Stimulated activated CD4-positive, alpha-beta T cell treated with anti-CD3 and anti-CD28 coated beads, Interleukin-4, amount 100 ng/mL, for 48 hours (primary cell): ENCODE results near the gene HSP90AA1.
"Not testable (repeated sequence)": the region's sequence is repeated elsewhere in the genome, so short reads cannot be mapped to it uniquely, and the experiment has no call there.

Experiments used
- DNase-seq, 2 donors: peaks; one replicate each; pipeline ENCODE4 v3.0.0-alpha.2; 2020; ENCODE audit warnings: low read depth in 2 of 2

HSP90AA1 gene

DNA sequence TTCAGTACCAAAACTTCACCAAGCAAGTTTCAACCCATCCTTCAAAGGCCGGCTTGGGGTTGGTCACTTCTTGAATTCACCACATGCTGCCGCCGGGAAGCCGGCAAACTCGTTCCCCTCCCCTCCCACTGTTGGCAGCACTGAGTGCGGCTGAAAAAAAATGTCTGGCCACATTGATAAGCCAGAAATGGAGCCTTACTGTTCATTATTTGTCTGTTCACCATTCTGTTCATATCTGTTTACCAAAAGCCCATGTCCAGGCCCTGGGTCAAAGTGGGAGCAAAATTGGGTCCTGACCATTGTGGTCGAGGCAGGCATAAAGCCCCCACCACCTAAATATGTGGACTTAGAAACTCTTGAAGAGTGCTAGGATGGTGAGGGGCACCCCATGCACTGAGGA is 7.3 kb upstream of the HSP90AA1 start:
- no peak for DNase-seq

GRCh38 chr14:102092806-102093205 is 6.0 kb upstream of the HSP90AA1 start:
- no peak for DNase-seq

DNA sequence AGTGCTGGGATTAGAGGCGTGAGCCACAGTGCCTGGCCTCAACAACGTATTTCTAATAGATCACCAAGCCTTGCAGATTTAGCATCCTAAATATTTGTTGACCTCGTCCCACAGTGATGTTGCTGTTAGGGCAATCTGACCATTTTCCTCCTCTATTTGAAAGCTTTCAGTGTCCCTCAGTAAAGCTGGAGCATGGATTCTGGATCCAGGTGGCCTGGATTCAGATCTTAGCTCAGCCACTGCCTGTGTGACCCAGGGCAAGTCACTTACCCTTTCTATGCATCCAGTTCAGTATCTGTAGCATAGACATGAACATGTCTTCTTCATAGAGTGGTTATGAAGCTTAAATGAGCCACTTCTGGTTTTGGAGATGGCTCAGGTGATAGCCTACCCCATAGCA is 3.9 kb upstream of the HSP90AA1 start:
- no peak for DNase-seq

DNA sequence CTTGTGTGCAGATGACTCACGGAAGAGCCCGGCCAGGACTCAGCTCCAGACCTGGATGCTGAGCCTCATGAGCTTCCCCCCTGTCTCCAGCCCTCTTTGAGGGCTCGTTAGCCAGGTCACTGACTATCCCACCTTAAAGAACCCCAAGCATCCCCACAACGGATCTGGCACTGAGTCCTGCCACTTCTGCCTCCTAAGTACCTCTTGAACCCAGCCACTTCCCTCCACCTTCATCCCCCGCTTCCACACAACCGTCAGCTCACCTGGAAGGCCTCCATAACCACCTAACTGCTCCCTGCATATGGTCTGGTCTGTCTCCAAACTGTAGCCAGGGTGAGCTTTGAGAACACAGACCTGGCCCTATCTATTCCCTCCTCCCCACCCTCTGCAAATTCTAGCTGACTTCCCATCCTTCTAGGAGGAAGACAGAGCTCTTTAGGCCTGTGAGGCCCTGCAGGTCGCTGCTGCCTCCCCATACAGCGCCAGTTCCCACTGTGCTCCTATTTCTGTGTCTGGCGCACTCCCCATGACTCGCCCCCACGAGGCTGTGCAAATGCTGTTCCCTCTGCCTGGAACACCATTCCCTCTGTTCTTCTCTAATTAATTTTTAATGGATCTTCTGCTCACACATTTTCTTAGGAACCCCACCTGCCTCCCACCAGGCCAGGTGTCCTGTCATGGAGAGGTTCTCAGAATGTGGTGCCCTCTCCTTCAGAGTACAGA is 2.9 kb upstream of the HSP90AA1 start:
- no peak for DNase-seq

DNA sequence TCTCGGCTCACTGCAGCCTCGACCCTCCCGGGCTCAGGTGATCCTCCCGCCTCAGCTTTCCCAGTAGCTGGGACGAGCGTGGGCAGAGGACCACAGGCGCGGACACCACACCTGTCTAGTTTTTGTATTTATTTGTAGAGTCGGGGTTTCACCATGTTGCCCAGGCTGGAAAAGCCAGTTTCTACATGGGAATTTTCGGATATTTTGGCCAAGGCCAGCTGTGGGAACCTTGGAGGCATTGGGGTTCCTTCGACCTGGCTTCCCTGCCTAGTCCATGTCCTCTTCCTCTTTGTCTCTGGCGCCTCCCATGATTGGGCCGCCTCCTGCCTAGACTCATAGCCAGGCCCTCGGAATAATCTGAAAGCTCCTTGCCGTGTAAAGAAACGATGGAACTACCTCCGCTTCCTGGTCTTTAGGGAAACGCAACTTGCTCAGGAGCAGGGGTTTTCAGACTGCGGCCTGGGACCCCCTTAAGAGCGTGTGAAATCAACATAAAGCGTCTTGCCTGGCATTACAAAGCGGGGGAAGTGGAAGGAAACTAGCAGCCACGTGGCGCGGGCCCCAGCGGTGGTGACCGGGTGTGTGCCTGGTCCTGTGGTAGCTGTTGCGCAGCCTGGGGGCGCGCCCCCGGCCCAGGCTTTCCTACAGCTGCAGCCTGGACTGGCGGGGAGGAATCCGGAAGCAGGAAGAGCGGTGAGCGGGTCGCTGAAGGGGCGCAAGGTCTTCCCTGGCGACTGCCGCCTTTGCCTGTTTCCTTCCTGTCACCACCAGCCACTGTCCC is 1.4 kb upstream of the HSP90AA1 start:
- DNase-seq, result peak; percentile 40 to 56

- no peak for DNase-seq
Observed at GRCh38 chr14:102087762-102088011, 843 bp upstream of the HSP90AA1 start.

DNA sequence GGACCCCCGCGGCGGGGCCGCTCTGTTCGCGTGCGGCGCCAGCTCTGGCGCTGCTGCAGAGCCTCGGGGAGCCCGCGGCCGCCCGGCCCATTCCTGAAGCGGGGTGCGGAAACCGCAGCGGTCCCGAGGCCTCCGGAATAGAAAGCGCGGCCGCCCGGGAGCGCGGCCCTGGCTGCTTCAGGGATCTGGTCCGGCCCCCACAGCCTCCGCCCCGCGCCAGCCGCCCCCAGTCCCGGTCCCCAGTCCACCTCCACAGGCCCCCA is 204 bp downstream of the HSP90AA1 start:
- DNase-seq, result no peak

DNA sequence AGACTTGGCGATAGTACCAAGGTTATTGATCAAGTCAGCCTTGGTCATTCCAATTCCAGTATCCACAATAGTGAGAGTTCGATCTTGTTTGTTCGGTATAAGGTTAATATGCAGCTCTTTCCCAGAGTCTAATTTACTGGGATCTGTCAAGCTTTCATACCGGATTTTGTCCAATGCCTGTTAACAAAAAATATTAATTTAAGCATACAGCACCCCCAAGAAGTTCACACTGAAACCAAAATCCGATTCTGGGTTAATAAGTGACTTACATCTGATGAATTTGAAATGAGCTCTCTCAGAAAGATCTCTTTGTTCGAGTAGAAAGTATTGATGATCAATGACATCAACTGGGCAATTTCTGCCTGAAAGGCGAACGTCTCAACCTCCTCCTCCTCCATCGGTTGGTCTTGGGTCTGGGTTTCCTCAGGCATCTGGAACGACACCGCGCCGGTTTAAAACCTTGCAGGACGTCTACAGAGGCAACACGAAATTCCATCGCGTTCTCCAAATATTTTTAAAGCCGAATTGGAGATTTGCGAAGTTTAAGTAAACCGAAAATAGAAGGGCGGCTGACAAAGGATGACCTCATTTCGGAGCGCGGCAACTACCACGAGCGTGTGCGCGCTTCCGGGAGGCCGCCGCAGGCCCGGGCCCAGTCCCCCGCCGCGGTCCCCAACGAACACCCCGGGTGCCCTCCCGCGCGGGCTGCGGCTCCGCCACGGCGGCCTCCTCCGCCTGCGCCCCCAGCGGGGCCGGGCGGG is 716 bp downstream of the HSP90AA1 start:
- peak; percentile 35 to 50 for DNase-seq

DNA sequence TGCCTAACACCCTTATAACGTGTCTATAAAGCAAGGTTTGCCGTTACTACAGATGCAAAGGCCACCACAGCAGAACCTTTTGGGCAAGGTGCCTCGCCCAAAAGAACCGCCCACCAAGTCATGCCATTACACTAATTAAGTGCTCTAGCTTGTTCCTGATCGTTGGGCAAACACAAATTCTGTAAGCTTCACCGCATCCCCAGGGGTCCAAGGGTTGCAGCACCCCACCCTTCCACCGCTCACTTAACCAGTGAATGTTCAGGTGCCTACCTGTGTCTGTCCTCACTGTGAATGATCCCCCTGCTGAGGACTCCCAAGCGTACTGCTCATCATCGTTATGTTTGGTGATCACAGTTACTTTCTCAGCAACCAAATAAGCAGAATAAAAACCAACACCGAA is 1.4 kb downstream of the HSP90AA1 start:
- no peak for DNase-seq

DNA sequence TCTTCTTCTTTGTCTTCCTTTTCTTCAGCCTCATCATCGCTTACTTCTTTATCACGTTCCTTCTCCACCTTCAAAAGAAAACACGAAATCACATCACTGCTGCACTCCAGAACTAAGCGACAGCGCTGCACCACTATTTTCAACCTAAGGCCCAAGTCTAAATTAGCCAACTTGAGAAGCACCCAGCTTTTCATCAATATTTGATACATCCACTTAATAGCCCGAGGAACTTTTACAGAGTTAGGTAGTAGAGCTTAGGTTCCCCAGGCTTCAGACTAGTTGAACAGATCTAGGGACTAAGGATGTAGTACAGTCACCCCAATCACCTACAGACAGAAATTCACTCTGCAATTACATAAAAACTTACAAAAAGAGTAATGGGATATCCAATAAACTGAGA is 1.9 kb downstream of the HSP90AA1 start:
- DNase-seq, result no peak

GRCh38 chr14:102084522-102084921 is 2.3 kb downstream of the HSP90AA1 start:
- not testable (repeated sequence) for DNase-seq

DNA sequence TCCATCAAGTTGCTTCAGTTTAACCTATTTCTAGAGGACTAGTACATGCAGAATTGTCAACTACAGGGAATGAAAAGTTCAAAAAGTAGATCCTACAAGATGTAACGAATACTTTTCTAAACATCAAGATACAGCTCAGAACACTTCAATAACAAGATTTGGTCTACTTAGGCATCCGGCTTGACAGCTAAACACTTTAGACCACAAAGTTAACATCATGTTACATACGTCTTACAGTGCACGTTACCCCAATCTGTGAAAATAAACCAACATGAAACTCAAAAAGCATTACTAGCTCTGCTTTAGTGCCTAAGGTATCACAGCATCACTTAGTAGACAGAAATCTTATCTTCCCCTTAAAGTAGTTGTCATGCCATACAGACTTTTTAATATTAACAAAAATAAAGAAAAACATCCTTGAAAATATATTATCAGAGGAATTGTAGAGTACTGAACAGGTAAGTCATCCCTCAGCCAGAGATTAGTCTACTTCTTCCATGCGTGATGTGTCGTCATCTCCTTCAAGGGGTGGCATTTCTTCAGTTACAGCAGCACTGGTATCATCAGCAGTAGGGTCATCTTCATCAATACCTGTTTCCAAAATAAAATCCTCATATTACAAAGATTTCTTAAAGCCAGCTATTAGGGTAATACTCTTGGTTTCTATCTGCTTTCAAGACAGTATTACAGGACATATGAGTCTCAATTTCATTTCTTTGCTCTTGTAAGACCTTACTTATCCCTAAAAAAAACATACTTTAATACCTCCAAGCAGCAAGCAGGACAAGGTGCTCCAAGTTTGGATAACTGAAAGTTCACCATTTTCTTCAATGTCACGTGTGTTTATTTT is 5.4 kb downstream of the HSP90AA1 start:
- DNase-seq, result no peak

DNA sequence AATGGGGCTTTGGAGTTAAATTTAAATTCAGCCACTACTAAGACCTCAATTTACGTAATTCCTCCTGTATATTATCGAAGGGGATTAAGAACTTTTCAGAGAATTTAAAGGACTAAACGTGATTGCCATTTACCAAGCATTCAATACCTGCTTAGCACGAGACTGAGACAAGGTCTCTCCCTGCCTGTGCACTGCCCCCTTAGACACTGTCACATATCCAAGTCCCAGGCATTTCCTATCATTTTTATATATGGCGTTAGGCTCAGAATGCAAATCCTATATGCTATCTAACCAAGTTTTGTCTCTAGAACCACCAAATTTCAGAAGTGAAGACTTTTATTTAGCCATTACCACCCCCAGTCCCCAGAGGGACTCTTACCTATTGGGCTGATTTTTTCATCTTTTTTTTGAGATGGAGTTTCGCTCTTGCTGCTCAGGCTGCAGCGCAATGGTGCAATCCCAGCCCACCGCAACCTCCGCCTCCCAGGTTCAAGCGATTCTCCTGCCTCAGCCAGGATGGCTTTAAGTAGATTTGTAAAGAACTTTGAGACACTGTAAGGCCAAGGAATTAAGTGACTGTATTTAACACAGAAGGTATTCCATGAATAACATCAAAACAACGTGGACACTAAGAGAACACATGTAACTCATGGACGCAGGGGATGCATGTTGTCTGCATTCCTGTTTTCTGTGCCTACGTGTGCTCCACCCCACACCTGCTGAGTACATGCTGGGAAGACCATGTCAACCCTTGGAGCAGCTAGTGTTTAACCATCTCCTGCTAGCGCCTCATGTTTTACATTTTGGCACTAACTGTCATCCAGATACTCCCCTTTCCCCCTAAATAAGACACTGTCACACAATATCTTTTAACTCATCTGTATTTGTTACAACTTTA is 6.4 kb downstream of the HSP90AA1 start:
- no peak for DNase-seq

DNA sequence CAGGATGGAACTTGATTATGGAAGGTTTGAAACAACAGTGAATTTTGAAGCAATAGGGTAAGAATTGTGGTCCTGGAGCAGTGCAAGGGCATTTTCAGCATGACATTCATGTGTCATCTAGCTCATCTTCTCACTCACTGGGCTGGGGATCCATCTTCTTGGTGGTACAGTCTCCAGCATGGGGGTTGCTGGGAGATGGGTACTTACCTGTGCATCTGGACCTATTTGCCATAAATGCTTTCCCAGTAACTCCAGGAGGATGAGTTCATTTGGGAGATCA is 7.2 kb downstream of the HSP90AA1 start:
- no peak for DNase-seq

DNA sequence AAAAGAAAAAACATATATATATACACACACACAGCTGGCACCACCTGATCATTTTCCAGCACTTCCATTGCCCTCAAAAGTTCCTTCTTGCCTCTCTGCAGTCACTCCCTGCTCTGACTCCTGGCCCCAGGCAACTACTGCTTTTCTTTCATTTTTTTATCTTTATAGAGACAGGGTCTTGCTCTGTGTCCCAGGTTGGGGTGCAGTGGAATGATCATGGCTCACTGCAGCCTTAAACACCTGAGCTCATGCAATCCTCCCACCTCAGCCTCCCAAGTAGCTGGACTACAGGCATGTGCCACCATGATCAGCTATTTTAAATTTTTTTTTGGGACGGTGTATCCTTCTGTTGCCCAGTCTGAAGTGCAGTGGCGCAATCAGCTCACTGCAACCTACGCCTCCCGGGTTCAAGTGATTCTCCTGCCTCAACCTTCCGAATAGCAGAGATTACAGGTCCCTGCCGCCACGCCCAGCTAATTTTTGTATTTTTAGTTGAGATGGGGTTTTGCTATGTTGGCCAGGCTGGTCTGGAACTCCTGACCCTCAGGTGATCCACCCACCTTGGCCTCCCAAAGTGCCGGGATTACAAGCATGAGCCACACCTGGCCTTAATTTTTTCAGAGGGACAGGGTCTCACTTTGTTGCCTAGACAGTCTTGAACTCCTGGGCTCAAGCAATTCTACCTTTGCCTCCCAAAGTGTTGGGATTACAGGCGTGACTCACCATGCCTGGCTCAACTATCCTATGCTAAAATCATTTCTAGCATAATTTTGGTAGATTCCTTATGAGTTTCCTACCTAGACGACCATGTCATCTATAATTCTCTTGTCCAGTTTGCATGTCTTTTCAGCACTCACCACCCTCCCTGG is 7.8 kb downstream of the HSP90AA1 start:
- no peak for DNase-seq

DNA sequence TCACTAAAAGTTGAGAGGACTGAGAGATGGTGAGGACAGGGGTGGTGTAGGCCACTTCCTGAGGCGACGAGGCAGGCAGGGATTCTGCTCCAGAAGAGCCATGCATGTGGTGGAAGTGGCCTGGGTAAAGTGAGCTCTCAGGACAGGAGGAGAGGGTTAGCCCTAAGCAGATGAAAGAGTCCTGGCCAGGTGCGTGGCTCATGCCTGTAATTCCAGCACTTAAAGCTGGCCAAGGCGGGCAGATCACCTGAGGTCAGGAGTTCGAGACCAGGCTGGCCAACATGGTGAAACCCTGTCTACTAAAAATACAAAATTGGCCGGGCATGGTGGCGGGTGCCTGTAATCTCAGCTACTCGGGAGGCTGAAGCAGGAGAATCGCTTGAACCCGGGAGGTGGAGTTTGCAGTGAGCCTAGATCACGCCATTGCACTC is 8.5 kb downstream of the HSP90AA1 start:
- DNase-seq, result not testable (repeated sequence)

DNA sequence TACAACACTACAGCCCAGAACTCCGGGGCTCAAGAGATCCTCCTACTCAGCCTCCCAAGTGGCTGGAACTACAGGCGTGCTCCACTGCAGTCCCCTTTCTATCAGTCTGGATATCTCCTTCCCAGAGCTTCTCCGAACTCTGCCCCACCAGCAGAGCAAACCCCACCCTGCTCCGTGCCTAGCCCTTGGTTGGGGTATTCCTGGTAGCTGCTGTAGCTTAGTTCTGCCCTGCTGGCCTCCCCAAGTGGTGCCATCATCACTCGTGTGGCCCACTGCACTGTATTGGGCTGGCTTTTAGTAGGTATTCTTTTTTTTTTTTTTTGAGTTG is 9.5 kb downstream of the HSP90AA1 start:
- no peak for DNase-seq

GRCh38 chr14:102075155-102075554 is 11.7 kb downstream of the HSP90AA1 start:
- DNase-seq, result no peak

DNA sequence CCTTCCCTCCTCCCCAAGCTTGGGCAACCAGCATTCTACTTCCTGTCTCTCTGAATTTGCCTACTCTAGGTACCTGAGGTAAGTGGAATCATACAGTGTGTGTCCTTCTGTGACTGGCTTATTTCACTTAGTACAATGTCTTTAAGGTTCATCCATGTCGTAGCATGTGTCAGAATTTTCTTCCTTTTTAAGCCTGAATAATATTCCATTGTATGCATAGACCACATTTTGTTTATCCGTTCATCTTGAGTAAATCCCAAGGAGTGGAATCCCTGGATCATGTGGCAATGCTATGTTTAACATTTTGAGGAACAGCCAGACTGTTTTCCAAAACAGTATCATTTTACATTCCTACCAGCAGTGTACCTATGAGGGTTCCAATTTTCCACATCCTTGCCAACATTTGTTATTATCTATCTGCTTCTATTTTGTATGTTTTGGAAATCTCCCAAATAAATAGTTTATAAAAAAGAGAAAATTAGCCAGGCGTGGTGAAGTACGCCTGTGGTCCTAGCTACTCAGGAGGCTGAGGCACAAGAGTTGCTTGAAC is 12.4 kb downstream of the HSP90AA1 start:
- no peak for DNase-seq

DNA sequence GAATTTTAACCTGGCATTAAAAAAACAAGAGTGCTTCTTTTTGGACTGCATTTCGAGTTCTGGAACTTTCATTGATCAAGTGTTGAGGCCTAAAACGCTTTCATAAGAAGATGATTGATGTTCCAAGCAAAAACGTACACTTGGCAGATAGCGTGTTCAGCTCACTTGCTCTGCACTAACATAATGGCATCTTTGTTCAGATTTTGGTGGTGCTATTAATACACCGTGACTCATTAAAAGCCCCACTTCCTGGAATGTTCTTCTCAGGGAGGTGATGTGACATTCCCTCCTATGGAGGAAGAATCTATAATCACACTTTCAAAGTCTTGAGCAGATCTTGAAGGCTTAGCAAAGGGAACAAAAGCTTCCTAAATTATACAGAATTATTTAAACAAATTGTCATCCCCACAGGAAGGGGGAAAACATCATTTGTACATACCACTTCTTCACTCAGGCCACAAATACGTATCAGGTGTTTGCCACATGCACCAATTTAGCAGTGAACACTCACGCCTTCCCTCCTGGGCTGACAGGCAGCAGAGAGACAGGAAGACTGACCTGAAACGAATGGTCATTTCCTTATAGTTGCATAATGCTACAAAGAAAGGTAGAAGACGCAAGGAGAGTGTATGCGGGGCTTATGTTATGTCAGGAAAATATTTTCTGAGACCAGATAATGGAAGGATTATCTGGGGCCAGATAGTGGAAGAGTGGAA is 15.4 kb downstream of the HSP90AA1 start:
- no peak for DNase-seq
